ENCODE results near the gene AMD1. TPM values are rescaled to one million over a fixed set of nuclear protein-coding genes. Genes with fewer than 3 reads are reported as not detected.

The AMD1 gene
- total and polyA plus RNA-seq, 10 of the 15 experiments (the other 5 are each of a cell fraction or from before 2014, with no cell fraction given) = 58.2 to 116 (median 79.3) TPM

GRCh38 chr6:110853754-110854477 is 20.7 kb upstream of the AMD1 start:
- H3K36me3 ChIP-seq (ENCODE audit: control insufficient read depth in 2 of 2, insufficient read depth in 2 of 2, low read length in 1 of 2) = no peaks in the 10 kb centered on the region
- H3K4me1 ChIP-seq (ENCODE audit: control insufficient read depth, insufficient read depth, low read length) = no peaks in the 10 kb centered on the region
- no peak for TF ChIP-seq ZNF24 (IDR thresholded peaks at IDR 0.05)
- TF ChIP-seq ETV6 (conservative IDR thresholded peaks at IDR 0.05 in 1 of 2, IDR thresholded peaks at IDR 0.05 in 1 of 2; ENCODE audit: borderline replicate concordance in 1 of 2, low read depth in 1 of 2) = no peak
- TF ChIP-seq POLR2A (IDR thresholded peaks at IDR 0.05; ENCODE audit: low read depth, low read length) = no peak
- TF ChIP-seq ESRRA (IDR thresholded peaks at IDR 0.05; ENCODE audit: low read length) = no peak
- TF ChIP-seq GABPA (IDR thresholded peaks at IDR 0.05; ENCODE audit: low read depth) = no peak
- TF ChIP-seq WRNIP1 (IDR thresholded peaks at IDR 0.05; ENCODE audit: borderline replicate concordance, low read depth, low read length) = no peak
- no peak for TF ChIP-seq SIN3A (IDR thresholded peaks at IDR 0.05; ENCODE audit: low read depth, low read length)
- no peak for TF ChIP-seq FOXK2 (IDR thresholded peaks at IDR 0.05)
- no peak for TF ChIP-seq ATF7 (IDR thresholded peaks at IDR 0.05; ENCODE audit: low read depth)
- TF ChIP-seq RELA (IDR thresholded peaks at IDR 0.05; ENCODE audit: borderline replicate concordance, partially characterized antibody) = no peak
- TF ChIP-seq IKZF2 (IDR thresholded peaks at IDR 0.05) = no peak
- no peak for TF ChIP-seq ASH2L (IDR thresholded peaks at IDR 0.05; ENCODE audit: borderline replicate concordance, low read depth)
- TF ChIP-seq, protein P1, sequence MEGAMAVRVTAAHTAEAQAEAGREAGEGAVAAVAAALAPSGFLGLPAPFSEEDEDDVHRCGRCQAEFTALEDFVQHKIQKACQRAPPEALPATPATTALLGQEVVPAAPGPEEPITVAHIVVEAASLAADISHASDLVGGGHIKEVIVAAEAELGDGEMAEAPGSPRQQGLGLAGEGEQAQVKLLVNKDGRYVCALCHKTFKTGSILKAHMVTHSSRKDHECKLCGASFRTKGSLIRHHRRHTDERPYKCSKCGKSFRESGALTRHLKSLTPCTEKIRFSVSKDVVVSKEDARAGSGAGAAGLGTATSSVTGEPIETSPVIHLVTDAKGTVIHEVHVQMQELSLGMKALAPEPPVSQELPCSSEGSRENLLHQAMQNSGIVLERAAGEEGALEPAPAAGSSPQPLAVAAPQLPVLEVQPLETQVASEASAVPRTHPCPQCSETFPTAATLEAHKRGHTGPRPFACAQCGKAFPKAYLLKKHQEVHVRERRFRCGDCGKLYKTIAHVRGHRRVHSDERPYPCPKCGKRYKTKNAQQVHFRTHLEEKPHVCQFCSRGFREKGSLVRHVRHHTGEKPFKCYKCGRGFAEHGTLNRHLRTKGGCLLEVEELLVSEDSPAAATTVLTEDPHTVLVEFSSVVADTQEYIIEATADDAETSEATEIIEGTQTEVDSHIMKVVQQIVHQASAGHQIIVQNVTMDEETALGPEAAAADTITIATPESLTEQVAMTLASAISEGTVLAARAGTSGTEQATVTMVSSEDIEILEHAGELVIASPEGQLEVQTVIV (IDR thresholded peaks at IDR 0.05; ENCODE audit: borderline replicate concordance, partially characterized antibody) = no peak
- TF ChIP-seq RAD21 (IDR thresholded peaks at IDR 0.05; ENCODE audit: insufficient read depth, low read depth, low read length) = no peak
- no peak for TF ChIP-seq NR2C1 (IDR thresholded peaks at IDR 0.05)
- TF ChIP-seq BCL11A (IDR thresholded peaks at IDR 0.05; ENCODE audit: low read depth, low read length) = no peak
- no peak for TF ChIP-seq MAX (IDR thresholded peaks at IDR 0.05; ENCODE audit: low read depth, low read length)
- no peak for TF ChIP-seq NRF1 (conservative IDR thresholded peaks at IDR 0.05; ENCODE audit: low read depth, low read length)
- RAD21 ChIA-PET (ENCODE audit: unreplicated experiment) = no interaction called here
- no peak for FAIRE-seq
- 63% methylated on average over 4 of the region's 5 CpGs for WGBS (ENCODE audit: insufficient coverage, insufficient replicate concordance, low lambda C conversion rate, missing lambda C conversion rate)
- intact Hi-C loops (cut with micrococcal nuclease; ENCODE audit: unreplicated experiment) = no loop called here
- POLR2A ChIA-PET = no interaction called here
- DNase-seq (ENCODE audit: low read depth, low spot score) = no peak
- H3K4me2 ChIP-seq (ENCODE audit: control insufficient read depth, insufficient read depth) = no peak overlapping the region
- no peak for ATAC-seq
- no TSS peak for BruUV-seq (replicated peaks)
- SMC1A ChIA-PET (ENCODE audit: uncharacterized antibody, unreplicated experiment) = no interaction called here
- no peaks in the 10 kb centered on the region for H4K20me1 ChIP-seq (ENCODE audit: control insufficient read depth, insufficient read depth)
- in situ Hi-C loops (cut with MboI) = no loop called here
- CTCF ChIA-PET = interaction anchor here (0.6 kb wide), 2 partner anchors 24 to 1936 kb away, joined by 3 read pairs; no protein-coding TSS in a partner anchor
- H3K27me3 ChIP-seq (replicated peaks in 1 of 2; ENCODE audit: control insufficient read depth in 2 of 2, insufficient read depth in 2 of 2, low read length in 1 of 2) = no peaks in the 10 kb centered on the region
- H2AFZ ChIP-seq (ENCODE audit: control insufficient read depth, low read depth, low read length) = no peak overlapping the region
- no peak overlapping the region for H3K27ac ChIP-seq (ENCODE audit: control insufficient read depth, insufficient read depth)
- no peaks in the 10 kb centered on the region for H3K79me2 ChIP-seq (ENCODE audit: control insufficient read depth, insufficient read depth, low read length)
- no peak overlapping the region for H3K9ac ChIP-seq (ENCODE audit: control insufficient read depth, insufficient read depth, low read length)
- H3K9me3 ChIP-seq (replicated peaks; ENCODE audit: control insufficient read depth, insufficient read depth, low read length) = no peaks in the 10 kb centered on the region; the same call in 2 of the 3 replicates
- H3K4me3 ChIP-seq = no peak overlapping the region

Measured in GM12878 (cell line).